ENCODE data around the gene LDLRAD4.

Gene LDLRAD4

DNA sequence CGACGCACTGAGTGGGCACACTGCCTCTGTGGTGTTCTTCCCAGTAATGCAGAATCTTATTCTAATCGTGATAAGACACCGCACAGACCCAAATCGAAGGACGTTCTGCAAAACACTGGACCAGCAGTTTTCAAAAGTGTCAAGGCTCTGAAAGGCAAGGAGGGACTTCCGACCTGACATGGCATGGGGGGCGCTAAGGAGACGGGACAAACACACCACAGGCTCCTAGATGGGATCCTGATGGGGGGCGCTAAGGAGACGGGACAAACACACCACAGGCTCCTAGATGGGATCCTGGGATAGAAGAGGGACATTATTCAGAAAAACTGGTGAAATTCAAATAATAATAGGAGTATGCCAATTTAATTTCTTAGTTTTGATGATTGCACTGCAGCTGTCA is 191.4 kb downstream of the LDLRAD4 start:
- TF ChIP-seq, protein P1, sequence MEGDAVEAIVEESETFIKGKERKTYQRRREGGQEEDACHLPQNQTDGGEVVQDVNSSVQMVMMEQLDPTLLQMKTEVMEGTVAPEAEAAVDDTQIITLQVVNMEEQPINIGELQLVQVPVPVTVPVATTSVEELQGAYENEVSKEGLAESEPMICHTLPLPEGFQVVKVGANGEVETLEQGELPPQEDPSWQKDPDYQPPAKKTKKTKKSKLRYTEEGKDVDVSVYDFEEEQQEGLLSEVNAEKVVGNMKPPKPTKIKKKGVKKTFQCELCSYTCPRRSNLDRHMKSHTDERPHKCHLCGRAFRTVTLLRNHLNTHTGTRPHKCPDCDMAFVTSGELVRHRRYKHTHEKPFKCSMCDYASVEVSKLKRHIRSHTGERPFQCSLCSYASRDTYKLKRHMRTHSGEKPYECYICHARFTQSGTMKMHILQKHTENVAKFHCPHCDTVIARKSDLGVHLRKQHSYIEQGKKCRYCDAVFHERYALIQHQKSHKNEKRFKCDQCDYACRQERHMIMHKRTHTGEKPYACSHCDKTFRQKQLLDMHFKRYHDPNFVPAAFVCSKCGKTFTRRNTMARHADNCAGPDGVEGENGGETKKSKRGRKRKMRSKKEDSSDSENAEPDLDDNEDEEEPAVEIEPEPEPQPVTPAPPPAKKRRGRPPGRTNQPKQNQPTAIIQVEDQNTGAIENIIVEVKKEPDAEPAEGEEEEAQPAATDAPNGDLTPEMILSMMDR (IDR thresholded peaks at IDR 0.05; ENCODE audit: low read depth, low read length) = no peak
- no peak overlapping the region for H3K4me3 ChIP-seq (replicated peaks in 1 of 2; ENCODE audit: low read depth in 2 of 2, low read length in 2 of 2)
- DNase-seq (ENCODE audit: low read depth in 2 of 2) = no peak

DNA sequence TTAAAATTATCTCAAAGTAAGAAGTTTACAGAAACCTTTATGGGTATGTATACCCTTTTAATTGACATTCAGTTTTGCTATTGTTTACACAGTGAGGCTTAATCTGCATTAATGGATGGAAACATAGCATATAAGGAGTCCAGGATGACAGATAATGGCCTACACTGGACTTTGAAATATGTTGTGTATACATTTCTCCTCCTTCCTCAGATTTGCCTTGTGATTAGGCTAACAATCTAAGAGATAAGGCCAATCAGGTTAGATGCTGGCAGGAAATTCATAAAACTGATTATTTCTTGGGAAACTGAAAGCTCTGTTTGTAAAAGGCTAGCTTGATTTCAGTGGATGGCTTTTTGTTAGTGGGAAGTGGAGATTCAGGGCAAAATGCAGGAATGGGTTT is 191.9 kb downstream of the LDLRAD4 start:
- TF ChIP-seq, protein P1 (IDR thresholded peaks at IDR 0.05; ENCODE audit: low read depth, low read length) = no peak
- H3K4me3 ChIP-seq (replicated peaks in 1 of 2; ENCODE audit: low read depth in 2 of 2, low read length in 2 of 2) = no peak overlapping the region
- DNase-seq (ENCODE audit: low read depth in 2 of 2) = no peak

DNA sequence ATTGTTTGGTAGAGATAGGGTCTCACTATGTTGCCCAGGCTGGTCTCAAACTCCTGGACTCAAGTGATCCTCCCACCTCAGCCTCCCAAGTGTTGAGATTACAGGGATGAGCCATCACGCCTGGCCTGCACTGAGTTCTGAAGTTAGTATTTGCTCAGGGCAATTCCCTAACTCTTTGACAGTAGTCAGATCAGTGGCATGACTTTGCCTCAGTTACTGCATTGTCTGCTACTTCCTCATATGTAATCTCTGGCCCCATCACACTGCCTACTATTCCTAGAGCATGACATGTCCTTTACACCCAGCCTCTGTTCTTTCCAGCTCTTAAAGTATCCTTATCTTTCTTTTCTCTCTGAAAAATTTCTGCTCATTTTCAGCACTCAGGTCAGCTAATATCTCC is 193.5 kb downstream of the LDLRAD4 start:
- H3K4me3 ChIP-seq (replicated peaks in 1 of 2; ENCODE audit: low read depth in 2 of 2, low read length in 2 of 2) = no peak overlapping the region
- DNase-seq (ENCODE audit: low read depth in 2 of 2) = no peak
- TF ChIP-seq, protein P1 (IDR thresholded peaks at IDR 0.05; ENCODE audit: low read depth, low read length) = no peak

DNA sequence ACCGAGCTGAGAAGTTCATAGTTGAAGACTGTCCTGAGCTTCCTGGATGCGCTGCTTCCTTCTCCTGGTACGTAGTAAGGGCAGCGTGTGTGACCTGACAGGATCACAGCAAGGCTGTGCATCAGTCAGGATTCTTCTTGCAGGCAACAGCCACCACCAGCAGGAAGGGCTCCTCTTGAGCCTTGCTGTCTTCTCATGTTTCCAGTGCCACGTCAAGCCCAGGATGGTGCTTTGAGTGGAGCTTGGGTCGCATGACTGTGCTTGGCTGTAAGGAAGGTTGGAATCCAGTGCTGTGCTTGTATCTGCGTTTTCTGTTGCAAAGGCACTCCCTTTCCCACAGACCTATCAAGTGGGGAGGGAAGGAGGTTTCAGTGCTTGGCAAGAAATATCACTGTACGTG is 194.3 kb downstream of the LDLRAD4 start:
- H3K4me3 ChIP-seq (replicated peaks in 1 of 2; ENCODE audit: low read depth in 2 of 2, low read length in 2 of 2) = no peak overlapping the region
- TF ChIP-seq, protein P1 (IDR thresholded peaks at IDR 0.05; ENCODE audit: low read depth, low read length) = no peak
- DNase-seq (ENCODE audit: low read depth in 2 of 2) = no peak

DNA sequence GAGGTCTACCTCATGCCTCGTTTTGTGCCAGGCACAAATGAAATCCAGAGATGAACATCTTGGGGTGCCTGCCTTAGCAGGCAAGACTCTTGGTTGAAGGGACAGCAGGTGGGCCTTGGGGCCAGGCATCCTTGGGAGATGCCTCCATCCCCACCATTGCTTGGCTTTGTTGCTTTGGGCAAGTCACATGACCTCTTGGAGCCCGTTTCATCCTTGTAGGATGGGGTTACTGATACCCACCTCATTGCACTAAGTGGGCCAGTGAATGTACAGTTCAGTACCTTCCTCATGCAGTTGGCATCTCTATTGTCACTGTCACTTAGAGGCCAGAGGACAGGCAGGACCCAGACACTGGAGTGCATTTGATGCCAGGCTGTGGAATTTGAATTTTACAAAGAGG is 195.5 kb downstream of the LDLRAD4 start:
- DNase-seq (ENCODE audit: low read depth in 2 of 2) = no peak
- TF ChIP-seq, protein P1 (IDR thresholded peaks at IDR 0.05; ENCODE audit: low read depth, low read length) = no peak
- no peak overlapping the region for H3K4me3 ChIP-seq (replicated peaks in 1 of 2; ENCODE audit: low read depth in 2 of 2, low read length in 2 of 2)

DNA sequence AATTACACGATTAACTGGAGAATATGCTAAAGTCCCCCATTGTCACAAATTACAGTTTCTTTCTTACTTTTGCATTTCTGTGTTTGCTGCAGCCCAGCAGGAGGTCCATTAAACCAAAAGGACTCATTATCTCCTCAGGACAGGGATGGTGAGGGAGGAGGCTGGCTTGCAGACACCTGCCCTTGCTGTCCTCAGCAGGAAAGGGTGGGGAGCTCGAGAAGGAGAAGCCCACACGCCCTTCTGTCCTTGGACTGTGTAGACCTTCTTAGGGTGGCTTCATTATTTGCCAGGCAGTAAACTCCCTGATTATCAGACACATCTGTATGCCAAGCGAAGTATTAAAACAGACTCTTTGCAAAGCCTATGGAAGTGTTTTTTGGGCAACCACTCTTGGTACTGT is 196.0 kb downstream of the LDLRAD4 start:
- DNase-seq (ENCODE audit: low read depth in 2 of 2) = no peak
- no peak overlapping the region for H3K4me3 ChIP-seq (replicated peaks in 1 of 2; ENCODE audit: low read depth in 2 of 2, low read length in 2 of 2)
- TF ChIP-seq, protein P1 (IDR thresholded peaks at IDR 0.05; ENCODE audit: low read depth, low read length) = no peak

DNA sequence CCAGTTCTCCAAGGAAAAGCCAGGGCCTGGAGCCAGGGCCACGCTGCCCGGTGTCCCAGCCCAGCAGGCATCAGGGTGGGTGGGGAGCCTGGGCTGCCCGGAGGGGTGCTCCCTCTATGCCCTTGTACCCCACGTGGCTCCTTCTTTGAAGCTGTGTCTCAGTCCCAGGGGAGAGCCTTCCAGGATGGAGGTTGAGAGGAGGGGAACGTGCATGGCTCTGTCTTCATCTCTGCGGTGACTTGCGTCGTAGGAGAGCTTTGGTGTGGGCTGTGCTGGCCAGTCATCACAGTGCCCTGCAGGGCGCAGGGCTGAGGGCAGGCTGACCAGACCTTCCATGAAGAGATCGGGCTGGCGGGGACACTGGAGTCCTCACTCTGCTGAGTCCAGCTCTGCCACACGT is 197.2 kb downstream of the LDLRAD4 start:
- DNase-seq (ENCODE audit: low read depth in 2 of 2) = no peak
- TF ChIP-seq, protein P1 (IDR thresholded peaks at IDR 0.05; ENCODE audit: low read depth, low read length) = no peak
- no peak overlapping the region for H3K4me3 ChIP-seq (replicated peaks in 1 of 2; ENCODE audit: low read depth in 2 of 2, low read length in 2 of 2)
